Measurements from ENCODE around the gene ARX. TPM values are rescaled to one million over a fixed set of nuclear protein-coding genes. Genes with fewer than 3 reads are reported as not detected.

ARX gene
- total and polyA plus RNA-seq, 4 donors = not detected

DNA sequence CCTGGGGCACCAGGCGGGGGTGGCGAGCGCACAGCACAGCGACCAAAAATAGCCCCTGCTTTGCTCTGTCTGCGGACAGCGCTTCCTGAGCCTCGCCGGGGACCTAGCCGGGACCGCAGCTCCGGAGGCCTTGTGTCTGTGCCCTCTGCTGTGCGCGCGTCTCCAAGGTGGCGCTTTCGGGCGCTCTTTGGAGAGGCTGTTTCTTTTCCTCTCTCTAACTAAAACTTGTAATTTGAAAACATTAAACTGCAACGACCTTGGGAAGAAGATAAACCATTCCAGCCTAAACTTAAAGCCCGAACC lies 3.4 kb downstream of the ARX start:
- ATAC-seq (ENCODE audit: low FRiP score) (no peak), DNase-seq (no peak)
- Histone ChIP-seq H3K27me3 (ENCODE audit: control insufficient read depth in 1 of 2, insufficient read depth in 2 of 2, low read length in 1 of 2) (no peaks in the 10 kb centered on the region), H3K36me3 (ENCODE audit: control insufficient read depth in 1 of 2, insufficient read depth in 2 of 2, low read length in 1 of 2) (no peaks in the 10 kb centered on the region), H3K27ac (ENCODE audit: low read depth in 1 of 2, low read length in 2 of 2) (no peak overlapping the region), H3K4me3 (ENCODE audit: low read length in 2 of 2) (no peak overlapping the region), H3K4me1 (ENCODE audit: control insufficient read depth in 1 of 2, insufficient read depth in 2 of 2, low read length in 2 of 2) (no peaks in the 10 kb centered on the region), H3K9me3 (ENCODE audit: control insufficient read depth, low read length) (no peaks in the 10 kb centered on the region)
- 5 to 31% methylated on average over 19 of the region's 19 CpGs for WGBS, 2 donors
- intact Hi-C loops (cut with DNase I) = no loop called here

DNA sequence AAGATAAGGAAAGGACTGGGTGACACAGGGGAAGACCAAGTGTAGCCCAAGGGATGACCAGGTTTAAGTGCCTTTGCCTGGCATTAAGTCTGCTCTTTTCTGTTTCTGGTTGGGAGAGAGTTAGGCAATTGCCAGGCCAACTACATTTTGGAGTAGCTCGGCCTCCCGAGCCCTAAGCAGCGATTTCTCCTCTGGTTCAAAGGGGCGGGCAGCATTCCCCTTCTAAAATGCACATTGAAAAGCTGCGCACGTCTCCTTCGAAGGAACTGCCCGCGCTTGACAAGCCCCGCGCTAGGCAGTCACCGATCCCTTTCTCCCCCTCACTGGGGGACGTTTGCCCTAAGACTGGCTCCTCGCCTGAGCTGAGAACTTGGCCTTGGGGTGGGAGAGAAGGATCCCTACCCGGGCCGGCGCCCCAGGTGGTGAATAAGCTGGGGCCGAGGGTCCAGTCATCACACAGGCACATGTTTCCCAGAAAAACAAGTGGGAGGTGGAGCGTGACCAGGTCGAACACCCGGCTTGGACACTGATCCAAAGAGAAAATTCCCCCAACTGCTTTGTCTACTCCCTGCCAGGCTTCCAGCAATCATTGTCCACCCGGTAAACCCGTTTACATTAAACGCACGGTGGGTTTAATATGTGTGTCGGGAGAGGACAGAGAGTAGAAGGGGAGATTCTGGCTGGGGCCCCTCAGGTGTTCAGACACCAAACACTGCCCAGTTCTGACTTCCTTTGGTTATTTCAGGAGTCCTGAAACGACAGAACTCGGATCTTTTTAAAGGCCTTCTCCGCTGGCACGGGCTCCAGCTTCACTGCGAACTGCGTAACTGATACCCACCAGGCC lies 4.0 kb downstream of the ARX start:
- no peaks in the 10 kb centered on the region for H3K9me3 ChIP-seq (ENCODE audit: control insufficient read depth, low read length)
- H3K27me3 ChIP-seq (ENCODE audit: control insufficient read depth in 1 of 2, insufficient read depth in 2 of 2, low read length in 1 of 2) = no peaks in the 10 kb centered on the region
- WGBS, 2 donors = 17 to 24% methylated on average over 32 of the region's 32 CpGs
- no peak for ATAC-seq (ENCODE audit: low FRiP score)
- intact Hi-C loops (cut with DNase I) = no loop called here
- no peaks in the 10 kb centered on the region for H3K4me1 ChIP-seq (ENCODE audit: control insufficient read depth in 1 of 2, insufficient read depth in 2 of 2, low read length in 2 of 2)
- no peak overlapping the region for H3K4me3 ChIP-seq (ENCODE audit: low read length in 2 of 2)
- no peak for DNase-seq
- H3K36me3 ChIP-seq (ENCODE audit: control insufficient read depth in 1 of 2, insufficient read depth in 2 of 2, low read length in 1 of 2) = no peaks in the 10 kb centered on the region
- no peak overlapping the region for H3K27ac ChIP-seq (ENCODE audit: low read depth in 1 of 2, low read length in 2 of 2)

DNA sequence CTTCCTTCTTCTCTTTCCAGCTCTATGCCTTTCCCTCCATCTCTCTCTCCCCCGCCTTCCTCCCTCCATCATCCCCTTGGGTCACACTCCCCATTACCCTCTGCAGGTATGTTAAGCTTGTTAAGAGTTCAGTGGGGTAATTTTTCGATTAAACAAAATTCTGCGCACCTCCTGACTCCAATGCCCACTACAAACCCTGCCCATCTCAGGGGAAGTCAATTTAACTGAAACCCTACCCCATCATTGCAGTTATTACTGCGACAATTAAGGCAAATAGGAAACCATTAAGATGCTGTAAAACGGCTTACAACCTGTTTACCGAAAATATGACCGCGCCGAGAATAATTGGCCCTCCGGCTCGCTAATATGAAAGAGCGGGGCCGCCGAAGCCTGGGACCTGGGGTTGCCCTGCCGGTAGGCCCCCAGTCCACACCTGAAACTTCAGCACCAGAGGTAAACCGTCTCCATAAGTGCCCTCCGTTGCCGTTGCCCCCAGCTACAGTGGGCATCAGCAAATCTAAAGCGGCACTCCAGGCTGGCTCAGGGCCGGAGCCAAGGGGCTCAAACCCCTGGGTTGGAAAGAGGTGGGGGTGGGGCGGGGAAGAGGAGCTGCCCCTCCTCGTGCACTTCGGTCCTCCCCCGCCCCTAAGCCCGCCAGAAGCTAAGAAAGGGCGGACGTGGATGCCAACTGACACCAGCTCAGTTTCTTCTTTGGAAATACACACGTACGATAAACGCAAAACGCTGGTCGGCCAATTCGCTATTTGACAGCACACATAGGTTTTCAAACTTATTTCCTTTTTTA lies 4.8 kb downstream of the ARX start:
- Histone ChIP-seq H3K9me3 (ENCODE audit: control insufficient read depth, low read length) (no peaks in the 10 kb centered on the region), H3K27me3 (ENCODE audit: control insufficient read depth in 1 of 2, insufficient read depth in 2 of 2, low read length in 1 of 2) (no peaks in the 10 kb centered on the region), H3K36me3 (ENCODE audit: control insufficient read depth in 1 of 2, insufficient read depth in 2 of 2, low read length in 1 of 2) (no peaks in the 10 kb centered on the region), H3K27ac (ENCODE audit: low read depth in 1 of 2, low read length in 2 of 2) (no peak overlapping the region), H3K4me3 (ENCODE audit: low read length in 2 of 2) (no peak overlapping the region), H3K4me1 (ENCODE audit: control insufficient read depth in 1 of 2, insufficient read depth in 2 of 2, low read length in 2 of 2) (no peaks in the 10 kb centered on the region)
- DNase-seq (no peak), ATAC-seq (ENCODE audit: low FRiP score) (no peak)
- WGBS, 2 donors = 24 to 27% methylated on average over 33 of the region's 33 CpGs
- intact Hi-C loops (cut with DNase I) = no loop called here

DNA sequence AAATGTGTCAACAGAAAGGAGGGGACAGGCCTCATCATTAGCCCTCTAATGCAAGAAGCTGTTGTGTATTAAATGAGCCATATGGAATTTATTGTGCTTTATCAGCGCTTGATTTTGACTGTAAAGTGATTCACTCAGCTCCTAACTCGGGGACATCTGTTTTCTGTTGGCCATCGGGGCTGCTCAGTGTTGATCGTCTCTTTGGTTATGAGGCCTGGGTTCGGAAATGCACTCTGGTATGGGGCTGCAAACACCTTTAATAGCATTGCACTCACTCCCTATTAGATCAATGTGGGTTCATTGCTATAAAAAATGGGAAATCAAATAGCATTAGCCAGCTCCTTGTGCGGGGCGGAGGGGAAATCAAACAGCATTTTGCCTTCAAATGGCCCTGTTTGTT lies 6.4 kb downstream of the ARX start:
- no peaks in the 10 kb centered on the region for H3K4me1 ChIP-seq (ENCODE audit: control insufficient read depth in 1 of 2, insufficient read depth in 2 of 2, low read length in 2 of 2)
- WGBS, 2 donors = 57 to 66% methylated on average over 7 of the region's 7 CpGs
- ATAC-seq (ENCODE audit: low FRiP score) (no peak), DNase-seq (no peak)
- no peaks in the 10 kb centered on the region for H3K27me3 ChIP-seq (ENCODE audit: control insufficient read depth in 1 of 2, insufficient read depth in 2 of 2, low read length in 1 of 2)
- intact Hi-C loops (cut with DNase I) = no loop called here
- no peaks in the 10 kb centered on the region for H3K9me3 ChIP-seq (ENCODE audit: control insufficient read depth, low read length)
- H3K27ac ChIP-seq (ENCODE audit: low read depth in 1 of 2, low read length in 2 of 2) = no peak overlapping the region
- H3K36me3 ChIP-seq (ENCODE audit: control insufficient read depth in 1 of 2, insufficient read depth in 2 of 2, low read length in 1 of 2) = no peaks in the 10 kb centered on the region
- H3K4me3 ChIP-seq (ENCODE audit: low read length in 2 of 2) = no peak overlapping the region

DNA sequence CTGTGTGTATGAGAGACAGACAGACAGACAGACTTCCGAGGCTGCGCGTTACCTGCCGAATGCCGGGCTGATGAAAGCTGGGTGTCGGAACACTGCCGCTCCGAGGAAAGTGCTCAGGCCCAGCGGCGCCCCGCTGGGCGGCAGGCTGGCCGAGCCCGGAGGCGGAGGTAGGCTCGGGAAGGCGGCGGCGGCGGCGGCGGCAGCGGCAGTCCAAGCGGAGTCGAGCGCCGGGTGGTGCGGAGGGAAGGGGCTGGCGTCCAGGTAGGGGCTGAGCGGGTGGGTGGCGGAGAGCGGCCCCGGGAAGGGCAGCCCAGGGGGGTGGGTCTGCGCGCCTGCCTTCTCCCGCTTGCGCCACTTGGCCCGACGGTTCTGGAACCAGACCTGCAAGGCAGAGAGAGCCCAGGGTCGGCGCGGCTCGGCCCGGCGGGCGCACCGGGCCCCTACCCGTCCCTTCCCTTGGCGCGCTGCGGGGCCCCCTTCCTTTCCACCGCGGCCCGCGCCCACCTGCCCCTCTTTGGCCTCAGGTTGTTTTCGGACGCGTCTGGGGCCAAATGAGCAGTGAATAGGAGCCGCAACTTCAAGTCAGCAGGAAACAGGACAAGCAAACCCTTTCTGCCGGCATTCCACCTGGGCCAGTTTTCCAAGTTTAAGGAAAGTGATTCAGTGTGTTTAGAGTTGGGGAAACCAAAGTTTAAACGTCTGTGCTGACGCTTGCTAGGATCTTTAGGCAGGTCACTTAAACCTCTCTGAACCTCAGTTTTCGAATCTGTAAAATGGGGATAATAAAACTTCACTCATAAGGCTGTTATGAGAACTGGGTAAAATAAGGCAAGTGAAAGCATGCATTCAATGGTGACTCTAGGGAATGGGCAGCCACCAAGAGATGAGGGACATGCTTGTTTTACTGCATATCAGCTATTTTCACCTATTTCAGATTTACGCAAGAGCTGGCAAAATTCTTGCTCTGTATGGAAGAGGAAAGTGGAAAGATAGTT lies 8.4 kb downstream of the ARX start:
- intact Hi-C loops (cut with DNase I) = no loop called here
- 7 to 26% methylated on average over 47 to 64 of the region's 64 CpGs for WGBS, 2 donors
- DNase-seq (no peak), ATAC-seq (ENCODE audit: low FRiP score) (no peak)
- H3K4me3 ChIP-seq (ENCODE audit: low read length in 2 of 2) = no peak overlapping the region
- no peak overlapping the region for H3K27ac ChIP-seq (ENCODE audit: low read depth in 1 of 2, low read length in 2 of 2)
- no peaks in the 10 kb centered on the region for H3K36me3 ChIP-seq (ENCODE audit: control insufficient read depth in 1 of 2, insufficient read depth in 2 of 2, low read length in 1 of 2)
- H3K4me1 ChIP-seq (ENCODE audit: control insufficient read depth in 1 of 2, insufficient read depth in 2 of 2, low read length in 2 of 2) = no peaks in the 10 kb centered on the region
- H3K9me3 ChIP-seq (ENCODE audit: control insufficient read depth, low read length) = no peaks in the 10 kb centered on the region
- no peaks in the 10 kb centered on the region for H3K27me3 ChIP-seq (ENCODE audit: control insufficient read depth in 1 of 2, insufficient read depth in 2 of 2, low read length in 1 of 2)

DNA sequence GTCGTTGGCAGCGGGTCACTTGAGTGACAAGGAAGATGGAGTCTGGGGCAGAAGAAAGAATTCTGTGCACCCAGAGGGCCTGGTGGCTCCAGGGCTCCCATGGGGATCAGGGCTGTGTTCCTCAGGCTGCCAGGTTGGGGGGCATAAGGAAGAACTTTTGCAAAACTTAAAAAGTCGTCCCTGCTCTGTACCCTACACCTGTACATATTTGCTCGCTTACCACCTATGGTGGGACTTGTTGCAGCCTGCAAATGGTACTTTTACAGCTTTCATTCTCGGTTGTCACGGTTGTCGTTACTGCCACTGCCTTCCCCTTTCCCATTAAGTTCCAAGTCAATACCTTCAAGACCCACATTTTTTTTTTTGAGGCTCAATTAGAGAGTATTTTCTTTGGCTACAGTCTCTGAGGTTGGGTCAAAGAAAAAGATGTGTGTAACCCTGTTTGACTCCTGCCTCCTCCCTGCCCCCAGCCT lies 9.1 kb downstream of the ARX start:
- H3K36me3 ChIP-seq (ENCODE audit: control insufficient read depth in 1 of 2, insufficient read depth in 2 of 2, low read length in 1 of 2) = no peaks in the 10 kb centered on the region
- no peak overlapping the region for H3K4me3 ChIP-seq (ENCODE audit: low read length in 2 of 2)
- H3K9me3 ChIP-seq (ENCODE audit: control insufficient read depth, low read length) = no peaks in the 10 kb centered on the region
- H3K27ac ChIP-seq (ENCODE audit: low read depth in 1 of 2, low read length in 2 of 2) = no peak overlapping the region
- no peaks in the 10 kb centered on the region for H3K27me3 ChIP-seq (ENCODE audit: control insufficient read depth in 1 of 2, insufficient read depth in 2 of 2, low read length in 1 of 2)
- intact Hi-C loops (cut with DNase I) = no loop called here
- WGBS, 2 donors = 30 to 34% methylated on average over 7 of the region's 7 CpGs
- ATAC-seq (ENCODE audit: low FRiP score) (no peak), DNase-seq (no peak)
- no peaks in the 10 kb centered on the region for H3K4me1 ChIP-seq (ENCODE audit: control insufficient read depth in 1 of 2, insufficient read depth in 2 of 2, low read length in 2 of 2)

DNA sequence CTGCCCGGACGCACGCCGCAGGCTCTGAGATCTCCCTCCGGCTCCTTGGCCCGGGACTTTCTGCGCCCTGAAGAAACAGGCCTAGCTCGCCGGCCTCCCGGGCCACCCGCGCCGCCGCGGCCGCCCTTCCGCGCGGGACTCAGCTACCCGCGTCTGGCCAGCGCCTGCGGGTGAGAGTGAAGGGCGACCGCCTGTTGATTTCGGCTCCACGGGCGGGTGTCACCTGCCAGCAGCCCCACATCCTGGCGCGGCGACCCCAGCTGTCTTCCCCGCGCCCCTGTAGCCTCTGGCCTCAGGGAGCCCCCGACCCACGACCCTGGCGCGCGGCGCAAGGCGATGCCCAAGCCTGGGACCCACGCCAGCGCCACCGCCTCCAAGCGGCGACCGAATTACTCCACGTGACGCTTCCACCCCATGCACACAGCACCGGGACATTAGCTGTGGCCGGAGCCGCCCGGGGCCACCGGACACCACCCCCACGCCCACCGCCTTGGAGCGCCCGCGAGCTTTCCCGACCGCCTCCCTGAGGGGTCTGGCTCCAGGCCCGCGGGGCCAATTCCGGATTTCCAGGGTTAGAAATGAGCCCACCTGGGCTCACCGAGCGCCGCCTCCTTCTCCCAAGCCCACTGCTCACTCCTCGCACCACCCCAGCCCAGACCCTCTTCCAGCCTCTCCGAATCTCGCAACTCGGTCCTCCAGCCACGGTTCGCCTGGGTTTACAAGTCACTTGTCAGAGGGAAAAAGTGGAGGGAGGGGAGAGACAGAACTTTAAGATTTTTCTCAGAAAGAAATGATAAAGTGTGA lies 10.2 kb downstream of the ARX start:
- intact Hi-C loops (cut with DNase I) = no loop called here
- WGBS, 2 donors = 3 to 25% methylated on average over 43 to 72 of the region's 72 CpGs
- H3K4me1 ChIP-seq (ENCODE audit: control insufficient read depth in 1 of 2, insufficient read depth in 2 of 2, low read length in 2 of 2) = no peaks in the 10 kb centered on the region
- no peak overlapping the region for H3K4me3 ChIP-seq (ENCODE audit: low read length in 2 of 2)
- no peaks in the 10 kb centered on the region for H3K36me3 ChIP-seq (ENCODE audit: control insufficient read depth in 1 of 2, insufficient read depth in 2 of 2, low read length in 1 of 2)
- no peaks in the 10 kb centered on the region for H3K27me3 ChIP-seq (ENCODE audit: control insufficient read depth in 1 of 2, insufficient read depth in 2 of 2, low read length in 1 of 2)
- H3K27ac ChIP-seq (ENCODE audit: low read depth in 1 of 2, low read length in 2 of 2) = no peak overlapping the region
- DNase-seq (no peak), ATAC-seq (ENCODE audit: low FRiP score) (no peak)
- H3K9me3 ChIP-seq (ENCODE audit: control insufficient read depth, low read length) = no peaks in the 10 kb centered on the region

DNA sequence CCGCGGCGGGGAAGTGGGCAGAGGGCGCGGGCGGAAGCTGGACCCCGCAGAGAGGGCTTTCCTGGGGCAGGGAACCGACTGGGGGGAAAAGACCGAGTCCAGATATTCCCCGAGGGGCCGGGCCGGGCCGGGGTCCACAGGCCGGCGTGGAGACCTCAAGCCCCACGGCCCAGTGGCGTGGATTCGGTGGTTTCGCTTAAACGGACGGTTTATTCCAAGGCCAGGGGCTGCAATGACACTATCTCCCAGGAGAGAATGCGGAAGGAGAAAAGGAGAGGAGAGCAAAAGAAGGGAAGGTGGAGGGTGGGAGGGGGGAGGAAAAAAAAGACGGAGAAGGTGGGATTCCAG lies 10.8 kb downstream of the ARX start:
- no peak overlapping the region for H3K4me3 ChIP-seq (ENCODE audit: low read length in 2 of 2)
- no peaks in the 10 kb centered on the region for H3K9me3 ChIP-seq (ENCODE audit: control insufficient read depth, low read length)
- H3K4me1 ChIP-seq (ENCODE audit: control insufficient read depth in 1 of 2, insufficient read depth in 2 of 2, low read length in 2 of 2) = no peaks in the 10 kb centered on the region
- DNase-seq = no peak
- no peaks in the 10 kb centered on the region for H3K27me3 ChIP-seq (ENCODE audit: control insufficient read depth in 1 of 2, insufficient read depth in 2 of 2, low read length in 1 of 2)
- intact Hi-C loops (cut with DNase I) = no loop called here
- H3K27ac ChIP-seq (ENCODE audit: low read depth in 1 of 2, low read length in 2 of 2) = no peak overlapping the region
- no peak for ATAC-seq (ENCODE audit: low FRiP score)
- H3K36me3 ChIP-seq (ENCODE audit: control insufficient read depth in 1 of 2, insufficient read depth in 2 of 2, low read length in 1 of 2) = no peaks in the 10 kb centered on the region
- WGBS, 2 donors = 2 to 23% methylated on average over 20 to 23 of the region's 23 CpGs
